ENCODE data around the gene PSD2. TPM values are rescaled to one million over a fixed set of nuclear protein-coding genes. Genes with fewer than 3 reads are reported as not detected.

PSD2 gene
- total and polyA plus RNA-seq, 2 donors from 2014 or later: 0.09 to 0.13 TPM

DNA sequence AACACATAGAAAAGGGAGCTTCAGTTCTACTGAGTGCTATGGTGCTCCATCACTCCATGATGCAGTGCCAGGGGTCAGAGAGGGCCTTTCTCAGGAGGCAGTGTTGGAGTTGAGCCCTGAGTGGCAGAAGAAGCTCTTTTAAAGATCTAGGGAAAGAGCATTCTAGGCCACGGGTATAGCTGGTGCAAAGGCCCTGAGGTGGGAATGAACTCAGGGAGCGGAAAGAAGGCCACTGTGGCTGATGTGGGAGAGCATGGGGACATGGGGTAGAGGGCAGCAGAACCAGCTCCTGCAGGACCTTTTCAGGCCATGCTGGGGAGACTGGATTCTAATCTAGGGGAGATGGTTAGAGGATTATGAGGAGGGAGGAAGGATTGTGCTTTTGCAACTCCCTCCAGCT lies 9.9 kb downstream of the PSD2 start:
- TF ChIP-seq, protein P1, sequence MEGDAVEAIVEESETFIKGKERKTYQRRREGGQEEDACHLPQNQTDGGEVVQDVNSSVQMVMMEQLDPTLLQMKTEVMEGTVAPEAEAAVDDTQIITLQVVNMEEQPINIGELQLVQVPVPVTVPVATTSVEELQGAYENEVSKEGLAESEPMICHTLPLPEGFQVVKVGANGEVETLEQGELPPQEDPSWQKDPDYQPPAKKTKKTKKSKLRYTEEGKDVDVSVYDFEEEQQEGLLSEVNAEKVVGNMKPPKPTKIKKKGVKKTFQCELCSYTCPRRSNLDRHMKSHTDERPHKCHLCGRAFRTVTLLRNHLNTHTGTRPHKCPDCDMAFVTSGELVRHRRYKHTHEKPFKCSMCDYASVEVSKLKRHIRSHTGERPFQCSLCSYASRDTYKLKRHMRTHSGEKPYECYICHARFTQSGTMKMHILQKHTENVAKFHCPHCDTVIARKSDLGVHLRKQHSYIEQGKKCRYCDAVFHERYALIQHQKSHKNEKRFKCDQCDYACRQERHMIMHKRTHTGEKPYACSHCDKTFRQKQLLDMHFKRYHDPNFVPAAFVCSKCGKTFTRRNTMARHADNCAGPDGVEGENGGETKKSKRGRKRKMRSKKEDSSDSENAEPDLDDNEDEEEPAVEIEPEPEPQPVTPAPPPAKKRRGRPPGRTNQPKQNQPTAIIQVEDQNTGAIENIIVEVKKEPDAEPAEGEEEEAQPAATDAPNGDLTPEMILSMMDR (IDR thresholded peaks at IDR 0.05; ENCODE audit: borderline replicate concordance, extremely low read depth, insufficient read depth): no peak
- H3K36me3 ChIP-seq (ENCODE audit: control insufficient read depth in 2 of 3, insufficient read depth in 3 of 3, low read length in 3 of 3): no peaks in the 10 kb centered on the region
- no peak overlapping the region for H3K9ac ChIP-seq (ENCODE audit: low read length in 3 of 3)
- DNase-seq: peak in 1 of 5 donors; percentile 17
- H3K4me3 ChIP-seq (ENCODE audit: low read length in 3 of 3): no peak overlapping the region
- no peaks in the 10 kb centered on the region for H3K27me3 ChIP-seq (ENCODE audit: control insufficient read depth, insufficient read depth, low read length)
- FAIRE-seq: no peak
- intact Hi-C loops (cut with DNase I): no loop called here
- no peaks in the 10 kb centered on the region for H3K4me1 ChIP-seq (ENCODE audit: control insufficient read depth in 2 of 3, insufficient read depth in 2 of 3, low read depth in 1 of 3, low read length in 3 of 3)
- H3K9me3 ChIP-seq (ENCODE audit: control insufficient read depth in 2 of 3, insufficient read depth in 1 of 3, low read length in 3 of 3): no peaks in the 10 kb centered on the region
- H3K27ac ChIP-seq (ENCODE audit: low read depth in 2 of 2, low read length in 2 of 2): no peak overlapping the region

DNA sequence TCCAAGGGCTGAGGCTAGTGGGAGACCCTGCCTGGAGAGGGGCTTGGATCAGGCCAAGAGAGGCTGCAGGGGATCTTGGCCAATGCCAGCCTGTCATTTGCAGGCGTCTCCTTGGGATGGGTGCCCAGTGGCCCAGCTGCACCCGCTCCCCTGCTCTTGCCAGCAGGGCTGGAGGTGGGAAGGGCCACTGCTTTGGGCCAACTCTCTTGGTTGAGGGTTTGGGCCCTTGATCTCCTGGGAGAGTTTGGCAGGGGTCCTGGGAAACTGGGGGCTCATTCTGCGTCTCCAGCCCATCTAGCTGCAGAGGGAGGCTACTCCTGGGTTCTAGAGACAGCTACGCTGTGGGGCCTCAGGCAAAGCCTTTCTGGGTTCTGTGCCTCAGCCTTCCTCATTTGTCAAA lies 10.5 kb downstream of the PSD2 start:
- Histone ChIP-seq H3K27ac (ENCODE audit: low read depth in 2 of 2, low read length in 2 of 2) (no peak overlapping the region), H3K9me3 (ENCODE audit: control insufficient read depth in 2 of 3, insufficient read depth in 1 of 3, low read length in 3 of 3) (no peaks in the 10 kb centered on the region), H3K4me3 (ENCODE audit: low read length in 3 of 3) (no peak overlapping the region), H3K9ac (ENCODE audit: low read length in 3 of 3) (no peak overlapping the region), H3K27me3 (ENCODE audit: control insufficient read depth, insufficient read depth, low read length) (no peaks in the 10 kb centered on the region), H3K36me3 (ENCODE audit: control insufficient read depth in 2 of 3, insufficient read depth in 3 of 3, low read length in 3 of 3) (no peaks in the 10 kb centered on the region), H3K4me1 (ENCODE audit: control insufficient read depth in 2 of 3, insufficient read depth in 2 of 3, low read depth in 1 of 3, low read length in 3 of 3) (no peaks in the 10 kb centered on the region)
- FAIRE-seq: no peak
- TF ChIP-seq, protein P1 (IDR thresholded peaks at IDR 0.05; ENCODE audit: borderline replicate concordance, extremely low read depth, insufficient read depth): no peak
- intact Hi-C loops (cut with DNase I): no loop called here
- DNase-seq: peak in 1 of 5 donors; percentile 24

DNA sequence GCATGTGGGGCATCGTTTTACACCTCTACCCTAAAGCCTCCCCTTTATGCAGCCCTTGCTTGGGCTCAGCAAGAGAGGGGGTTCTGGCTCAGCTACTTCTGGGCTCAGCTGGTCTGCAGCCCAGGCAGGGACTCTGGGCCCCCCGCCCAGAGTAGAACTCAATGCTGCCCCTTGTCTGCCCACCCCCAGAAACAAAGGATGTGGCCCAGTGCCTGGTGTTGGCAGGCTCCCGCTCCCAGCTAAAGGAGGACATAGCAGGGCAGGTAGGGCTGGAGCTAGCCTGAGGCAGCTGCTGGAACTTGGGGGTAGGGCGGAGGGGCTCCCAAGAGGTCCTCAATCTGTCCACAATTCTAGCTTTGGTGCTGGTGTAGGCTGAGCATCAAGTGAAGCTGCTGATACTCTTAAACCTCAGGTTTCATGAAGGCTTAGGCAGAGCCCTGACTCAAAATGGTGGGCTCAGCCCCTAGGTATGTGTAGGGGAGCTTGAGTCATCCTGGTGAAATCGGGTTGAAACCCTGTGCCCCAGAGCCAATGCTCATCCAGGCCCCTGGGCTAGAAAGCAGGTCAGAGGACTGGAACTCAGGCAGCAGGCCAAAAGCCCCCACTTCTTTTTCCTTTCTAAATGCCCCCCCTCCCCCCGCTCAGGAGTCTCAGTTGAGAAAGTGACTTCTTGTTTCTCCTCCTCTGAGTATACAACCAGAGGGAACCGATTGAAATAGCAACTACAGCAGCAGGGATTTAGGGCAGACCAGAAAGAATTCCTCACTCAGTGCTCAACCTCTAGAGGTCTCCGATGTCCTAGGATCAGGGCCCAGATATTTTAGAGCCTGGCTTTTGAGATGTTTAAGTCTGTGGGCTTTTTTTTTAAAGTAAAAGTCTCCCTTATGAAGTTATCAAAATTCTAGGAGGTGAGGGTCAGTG lies 11.4 kb downstream of the PSD2 start:
- intact Hi-C loops (cut with DNase I): no loop called here
- H3K27ac ChIP-seq (ENCODE audit: low read depth in 2 of 2, low read length in 2 of 2): no peak overlapping the region
- no peaks in the 10 kb centered on the region for H3K9me3 ChIP-seq (ENCODE audit: control insufficient read depth in 2 of 3, insufficient read depth in 1 of 3, low read length in 3 of 3)
- peak in 1 of 5 donors; percentile 22 for DNase-seq
- H3K36me3 ChIP-seq (ENCODE audit: control insufficient read depth in 2 of 3, insufficient read depth in 3 of 3, low read length in 3 of 3): no peaks in the 10 kb centered on the region
- no peak overlapping the region for H3K4me3 ChIP-seq (ENCODE audit: low read length in 3 of 3)
- no peaks in the 10 kb centered on the region for H3K4me1 ChIP-seq (ENCODE audit: control insufficient read depth in 2 of 3, insufficient read depth in 2 of 3, low read depth in 1 of 3, low read length in 3 of 3)
- TF ChIP-seq, protein P1 (IDR thresholded peaks at IDR 0.05; ENCODE audit: borderline replicate concordance, extremely low read depth, insufficient read depth): no peak
- FAIRE-seq: no peak
- no peak overlapping the region for H3K9ac ChIP-seq (ENCODE audit: low read length in 3 of 3)
- H3K27me3 ChIP-seq (ENCODE audit: control insufficient read depth, insufficient read depth, low read length): no peaks in the 10 kb centered on the region

Data from kidney (tissue), 14 donors.